Stimulated activated CD4-positive, alpha-beta T cell treated with anti-CD3 and anti-CD28 coated beads, Interleukin-4, amount 100 ng/mL, for 1 hour (primary cell): Measurements from ENCODE around the gene EXOC6.
"Not testable (repeated sequence)": the region's sequence is repeated elsewhere in the genome, so short reads cannot be mapped to it uniquely, and the experiment has no call there.

Experiments
- DNase-seq: peaks from one replicate; pipeline ENCODE4 v3.0.0-alpha.2; 2020

The EXOC6 gene

GRCh38 chr10:92952573-92952972, 104.3 kb downstream of the EXOC6 start:
- not testable (repeated sequence) for DNase-seq

GRCh38 chr10:92957223-92958010, 109.1 kb downstream of the EXOC6 start:
- no peak for DNase-seq

- DNase-seq = no peak
Observed at GRCh38 chr10:92961638-92962037, 113.3 kb downstream of the EXOC6 start.

GRCh38 chr10:92965314-92965713, 117.0 kb downstream of the EXOC6 start:
- DNase-seq = no peak

GRCh38 chr10:92967641-92968040, 119.3 kb downstream of the EXOC6 start:
- no peak for DNase-seq

GRCh38 chr10:92969151-92969550, 120.8 kb downstream of the EXOC6 start:
- no peak for DNase-seq

- DNase-seq = no peak
Observed at GRCh38 chr10:92970301-92971070, 122.2 kb downstream of the EXOC6 start.

GRCh38 chr10:92972066-92972870, 123.9 kb downstream of the EXOC6 start:
- DNase-seq = no peak

GRCh38 chr10:92972886-92973285, 124.6 kb downstream of the EXOC6 start:
- no peak for DNase-seq

- not testable (repeated sequence) for DNase-seq
Observed at GRCh38 chr10:92976278-92976677, 128.0 kb downstream of the EXOC6 start.

- no peak for DNase-seq
Observed at GRCh38 chr10:92989250-92989649, 140.9 kb downstream of the EXOC6 start.

- no peak for DNase-seq
Observed at GRCh38 chr10:92990615-92991014, 142.3 kb downstream of the EXOC6 start.

GRCh38 chr10:92991513-92991912, 143.2 kb downstream of the EXOC6 start:
- no peak for DNase-seq

GRCh38 chr10:92993699-92994272, 145.5 kb downstream of the EXOC6 start:
- DNase-seq = no peak

GRCh38 chr10:92995509-92995908, 147.2 kb downstream of the EXOC6 start:
- no peak for DNase-seq

- DNase-seq = no peak
Observed at GRCh38 chr10:92997620-92998019, 149.3 kb downstream of the EXOC6 start.

- DNase-seq = no peak
Observed at GRCh38 chr10:92999191-92999590, 150.9 kb downstream of the EXOC6 start.

GRCh38 chr10:93006435-93007039, 158.2 kb downstream of the EXOC6 start:
- DNase-seq = no peak

GRCh38 chr10:93015722-93016121, 167.4 kb downstream of the EXOC6 start:
- DNase-seq = no peak

GRCh38 chr10:93023013-93023650, 174.8 kb downstream of the EXOC6 start:
- DNase-seq = no peak

GRCh38 chr10:93026072-93026471, 177.8 kb downstream of the EXOC6 start:
- DNase-seq = no peak

GRCh38 chr10:93027508-93027907, 179.2 kb downstream of the EXOC6 start:
- DNase-seq = no peak
